MM.1S (cell line): ENCODE data around the gene TFEC.

ENCODE experiments used
- DNase-seq: peaks from one replicate; pipeline ENCODE4 v3.0.0-alpha.2; 2015
- H2AFZ ChIP-seq: fragments of 300-600 bp; sonication (generic); 2 replicates; pipeline ENCODE4 v1.6.0; 2016; ENCODE audit warnings: antibody characterized with exemption, low read length
- H3F3A ChIP-seq: fragments of 300-600 bp; sonication (generic); 2 replicates; pipeline ENCODE4 v1.6.1; 2016; ENCODE audit warnings: mild to moderate bottlenecking, antibody characterized with exemption, low read length, moderate library complexity, mixed read lengths; ENCODE audit not compliant: insufficient read depth
- H3K27ac ChIP-seq: fragments of 300-600 bp; sonication (generic); 2 replicates; pipeline ENCODE4 v1.5.1; 2016; ENCODE audit warnings: mild to moderate bottlenecking, low read length
- H3K27me3 ChIP-seq: fragments of 300-600 bp; sonication (generic); replicated peaks from 2 replicates; pipeline ENCODE4 v1.6.0; 2016; ENCODE audit warnings: low read length; ENCODE audit not compliant: insufficient read depth
- H3K36me3 ChIP-seq: fragments of 300-600 bp; sonication (generic); replicated peaks from 2 replicates; pipeline ENCODE4 v1.6.1; 2016; ENCODE audit warnings: mild to moderate bottlenecking, low read length, mixed read lengths; ENCODE audit not compliant: insufficient read depth
- H3K4me1 ChIP-seq: fragments of 300-600 bp; sonication (generic); 2 replicates; pipeline ENCODE4 v1.6.1; 2016; ENCODE audit warnings: low read length, mixed read lengths
- H3K4me2 ChIP-seq: fragments of 300-600 bp; sonication (generic); 2 replicates; pipeline ENCODE4 v1.6.0; 2016; ENCODE audit warnings: low read depth, low read length
- H3K4me3 ChIP-seq: fragments of 300-600 bp; sonication (generic); 2 replicates; pipeline ENCODE4 v1.5.1; 2016; ENCODE audit warnings: low read length, mixed read lengths
- H3K79me2 ChIP-seq: fragments of 300-600 bp; sonication (generic); 2 replicates; pipeline ENCODE4 v1.6.1; 2016; ENCODE audit warnings: mixed run types, low read length, mixed read lengths
- H3K9ac ChIP-seq: fragments of 300-600 bp; sonication (generic); 2 replicates; pipeline ENCODE4 v1.6.1; 2016; ENCODE audit warnings: low read length, mixed read lengths
- H3K9me2 ChIP-seq: fragments of 300-600 bp; sonication (generic); replicated peaks from 2 replicates; pipeline ENCODE4 v1.6.1; 2016; ENCODE audit warnings: mild to moderate bottlenecking, low read length, mixed read lengths; ENCODE audit not compliant: insufficient read depth
- H3K9me3 ChIP-seq: fragments of 300-600 bp; sonication (generic); replicated peaks from 2 replicates; pipeline ENCODE4 v1.6.1; 2016; ENCODE audit warnings: mild to moderate bottlenecking, low read length, mixed read lengths; ENCODE audit not compliant: insufficient read depth
- H4K20me1 ChIP-seq: fragments of 300-600 bp; sonication (generic); 2 replicates; pipeline ENCODE4 v1.6.1; 2016; ENCODE audit warnings: mild to moderate bottlenecking, low read length, moderate library complexity, mixed read lengths; ENCODE audit not compliant: insufficient read depth
- EZH2 ChIP-seq: fragments of 300-600 bp; sonication (generic); optimal IDR thresholded peaks from 2 replicates; pipeline ENCODE3; 2017; ENCODE audit warnings: low read depth, mild to moderate bottlenecking, antibody characterized with exemption, low read length, mixed read lengths
- EZH2phosphoT487 ChIP-seq: fragments of 300-600 bp; sonication (generic); IDR thresholded peaks from 2 replicates; pipeline ENCODE4 v1.6.1; 2018; ENCODE audit warnings: antibody characterized with exemption, low read length
- TF ChIP-seq, protein P1 (sequence below): fragments of 300-600 bp; sonication (generic); IDR thresholded peaks from 2 replicates; pipeline ENCODE4 v1.5.1; 2016; ENCODE audit warnings: antibody characterized with exemption, low read length, mixed read lengths

TFEC gene

DNA sequence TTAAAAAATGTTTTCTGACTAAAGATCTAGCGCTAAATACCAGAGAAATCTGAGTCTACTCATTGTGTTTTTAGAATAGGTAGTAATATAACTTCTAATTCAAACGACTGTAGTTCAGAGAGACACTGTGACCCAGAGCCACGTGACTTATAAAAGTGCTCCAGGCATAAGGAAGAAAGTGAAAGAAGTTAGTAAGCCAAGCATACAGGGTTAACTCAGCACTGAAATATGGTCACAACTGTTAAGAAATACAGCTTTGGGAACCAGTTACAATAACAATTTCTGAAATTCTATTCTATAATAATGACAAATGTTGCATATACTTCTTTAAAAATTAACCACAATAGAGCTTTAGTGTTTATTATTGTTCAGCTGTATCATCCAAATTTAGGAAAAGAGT, 119.1 kb downstream of the TFEC start:
- Histone ChIP-seq H2AFZ (peak overlapping the region; percentile 10; the same call in 1 of the 2 replicates), H3K27ac (no peak overlapping the region), H3K4me3 (0 out of 2 replicates have a peak overlapping the region, but pooled peaks have one; percentile 2), H3K9me3 (no peaks in the 10 kb centered on the region), H3K4me2 (peak overlapping the region; percentile 24; the same call in 1 of the 2 replicates), H3K36me3 (no peaks in the 10 kb centered on the region), H3K4me1 (peaks cover 17% of the 10 kb centered on the region), H3K79me2 (no peaks in the 10 kb centered on the region), H3K27me3 (no peaks in the 10 kb centered on the region), H3K9me2 (no peaks in the 10 kb centered on the region), H3F3A (no peaks in the 10 kb centered on the region; the same call in 1 of the 2 replicates), H4K20me1 (no peaks in the 10 kb centered on the region), H3K9ac (no peak overlapping the region)
- TF ChIP-seq, protein P1, sequence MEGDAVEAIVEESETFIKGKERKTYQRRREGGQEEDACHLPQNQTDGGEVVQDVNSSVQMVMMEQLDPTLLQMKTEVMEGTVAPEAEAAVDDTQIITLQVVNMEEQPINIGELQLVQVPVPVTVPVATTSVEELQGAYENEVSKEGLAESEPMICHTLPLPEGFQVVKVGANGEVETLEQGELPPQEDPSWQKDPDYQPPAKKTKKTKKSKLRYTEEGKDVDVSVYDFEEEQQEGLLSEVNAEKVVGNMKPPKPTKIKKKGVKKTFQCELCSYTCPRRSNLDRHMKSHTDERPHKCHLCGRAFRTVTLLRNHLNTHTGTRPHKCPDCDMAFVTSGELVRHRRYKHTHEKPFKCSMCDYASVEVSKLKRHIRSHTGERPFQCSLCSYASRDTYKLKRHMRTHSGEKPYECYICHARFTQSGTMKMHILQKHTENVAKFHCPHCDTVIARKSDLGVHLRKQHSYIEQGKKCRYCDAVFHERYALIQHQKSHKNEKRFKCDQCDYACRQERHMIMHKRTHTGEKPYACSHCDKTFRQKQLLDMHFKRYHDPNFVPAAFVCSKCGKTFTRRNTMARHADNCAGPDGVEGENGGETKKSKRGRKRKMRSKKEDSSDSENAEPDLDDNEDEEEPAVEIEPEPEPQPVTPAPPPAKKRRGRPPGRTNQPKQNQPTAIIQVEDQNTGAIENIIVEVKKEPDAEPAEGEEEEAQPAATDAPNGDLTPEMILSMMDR = no peak
- TF ChIP-seq EZH2phosphoT487 = no peak
- no peak for TF ChIP-seq EZH2
- DNase-seq = peak; percentile 36

DNA sequence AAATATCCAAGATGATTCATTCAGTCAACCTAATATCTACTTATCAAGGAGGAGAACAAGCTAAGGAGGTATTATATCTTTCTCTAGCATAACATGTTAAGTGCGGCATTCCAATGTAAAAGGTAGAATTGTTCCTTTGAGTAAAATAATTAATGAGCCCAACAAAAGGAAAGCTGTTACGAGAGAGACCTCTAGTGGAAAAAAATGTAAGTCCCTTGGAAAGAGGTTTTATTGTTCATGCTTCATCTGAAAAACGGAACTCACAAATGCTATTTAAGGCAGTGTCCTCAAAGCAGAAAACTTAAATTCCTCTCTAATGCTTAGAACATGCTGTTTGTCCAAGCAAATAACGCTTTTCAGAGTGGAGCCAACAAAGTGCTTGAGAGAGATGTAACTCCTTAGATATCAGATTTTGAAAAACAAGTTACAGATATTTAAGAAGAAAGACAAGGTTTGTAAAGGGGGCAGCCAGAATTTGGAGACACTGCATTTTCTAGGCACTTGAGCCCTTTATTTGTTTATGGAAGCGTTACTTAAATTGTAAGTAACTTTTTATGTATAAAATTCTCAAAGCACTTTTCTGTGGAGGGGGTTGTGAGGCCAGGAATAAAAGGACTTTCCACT, 119.9 kb downstream of the TFEC start:
- Histone ChIP-seq H4K20me1 (no peaks in the 10 kb centered on the region), H3K27ac (no peak overlapping the region), H3K79me2 (no peaks in the 10 kb centered on the region), H2AFZ (peak overlapping the region; percentile 32; the same call in 1 of the 2 replicates), H3F3A (no peaks in the 10 kb centered on the region; the same call in 1 of the 2 replicates), H3K4me2 (peak overlapping the region; percentile 20; the same call in 1 of the 2 replicates), H3K9me3 (no peaks in the 10 kb centered on the region), H3K9me2 (no peaks in the 10 kb centered on the region), H3K36me3 (no peaks in the 10 kb centered on the region), H3K9ac (no peak overlapping the region), H3K4me1 (peaks cover 17% of the 10 kb centered on the region), H3K27me3 (no peaks in the 10 kb centered on the region), H3K4me3 (no peak overlapping the region)
- TF ChIP-seq, protein P1 = peak; percentile 84
- TF ChIP-seq EZH2 = no peak
- DNase-seq = peak; percentile 68

DNA sequence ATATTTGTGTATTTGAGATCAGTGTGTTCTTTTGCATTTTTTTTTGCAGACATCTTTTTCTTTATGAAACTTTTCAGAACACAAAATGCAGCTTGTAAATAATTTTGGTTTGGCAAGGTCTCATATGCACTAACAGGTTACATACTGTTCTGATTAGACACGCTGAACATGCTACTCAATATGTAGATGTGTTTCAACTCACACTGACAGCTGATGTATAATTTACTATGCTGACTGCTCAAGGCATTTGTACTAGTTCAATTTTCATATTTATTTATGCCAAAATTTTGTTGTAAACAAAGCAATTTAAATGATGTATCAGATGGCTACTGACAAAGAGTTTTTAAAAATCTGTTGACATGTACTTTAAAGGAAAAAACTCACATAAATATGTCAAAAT, 123.8 kb downstream of the TFEC start:
- no peaks in the 10 kb centered on the region for H3K27me3 ChIP-seq
- peaks cover 17% of the 10 kb centered on the region for H3K4me1 ChIP-seq

More for the DNA sequence above, 123.8 kb downstream of the TFEC start:
- no peaks in the 10 kb centered on the region for H4K20me1 ChIP-seq
- DNase-seq = no peak
- H3K9me3 ChIP-seq = no peaks in the 10 kb centered on the region
- H3K4me3 ChIP-seq = no peak overlapping the region
- H3K9ac ChIP-seq = no peak overlapping the region
- no peaks in the 10 kb centered on the region for H3K9me2 ChIP-seq
- no peak overlapping the region for H2AFZ ChIP-seq
- no peak overlapping the region for H3K4me2 ChIP-seq
- H3K79me2 ChIP-seq = no peaks in the 10 kb centered on the region
- TF ChIP-seq EZH2phosphoT487 (no peak), EZH2 (no peak)
- TF ChIP-seq, protein P1 = no peak
- H3F3A ChIP-seq = no peaks in the 10 kb centered on the region; the same call in 1 of the 2 replicates
- H3K27ac ChIP-seq = no peak overlapping the region
- H3K36me3 ChIP-seq = no peaks in the 10 kb centered on the region
